HUDEP-2 (cell line): Measurements from ENCODE around the gene TBL3.
"Not testable (repeated sequence)": the region's sequence is repeated elsewhere in the genome, so short reads cannot be mapped to it uniquely, and the experiment has no call there.

ENCODE experiments used
- DNase-seq, 76 experiments: peaks; one replicate each; lab custom pipeline; 2025; ENCODE audit not compliant: unreplicated experiment in 76 of 76; lab: John Stamatoyannopoulos, UW

Gene TBL3

DNA sequence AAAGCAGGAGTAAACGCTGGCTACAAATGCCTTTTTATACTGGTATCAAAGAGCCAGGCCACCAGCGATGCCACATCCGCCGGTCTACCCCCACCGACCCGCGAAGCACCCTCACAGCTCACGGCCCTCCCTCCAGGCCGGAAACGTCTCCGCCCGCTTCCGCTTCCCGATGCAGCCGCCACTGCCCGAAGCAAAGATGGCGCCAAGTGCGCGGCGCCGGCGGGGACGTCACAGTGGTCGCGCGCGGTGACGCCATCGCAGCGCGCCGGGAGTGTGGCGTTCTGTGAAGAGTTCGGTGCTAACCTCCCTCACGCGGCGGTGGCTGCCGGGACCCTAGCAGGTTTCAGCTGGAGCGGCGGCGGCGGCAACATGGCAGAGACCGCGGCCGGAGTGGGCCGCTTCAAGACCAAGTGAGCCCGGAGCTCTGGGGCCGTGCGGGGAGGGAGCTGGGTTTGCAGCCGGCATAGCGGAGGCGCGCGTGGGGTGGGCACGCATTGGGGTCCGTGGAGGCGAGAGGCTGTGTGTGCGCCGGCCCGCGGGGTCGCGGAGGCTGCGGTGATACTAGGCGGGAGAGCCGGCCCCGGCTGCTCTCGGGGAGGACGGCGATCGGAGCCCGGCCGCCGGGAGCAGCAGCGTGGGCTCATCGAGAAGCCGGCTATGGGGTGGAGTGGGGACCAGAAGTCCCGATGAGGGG, at the start of gene TBL3:
TBL3 (plus strand) TSS at position 258 of the 694 bp plus-strand sequence; CDS start at position 370, 112 bp downstream.
- peak in 73 of 76 experiments; percentile 51 to 94 (median 86) for DNase-seq

- no peak for DNase-seq
Measured at GRCh38 chr16:1922357-1922756, 49.5 kb upstream of the TBL3 start.

GRCh38 chr16:1923299-1924034, 48.4 kb upstream of the TBL3 start:
- DNase-seq: peak in 3 of 76 experiments; percentile 5 to 24 (median 12)

DNA sequence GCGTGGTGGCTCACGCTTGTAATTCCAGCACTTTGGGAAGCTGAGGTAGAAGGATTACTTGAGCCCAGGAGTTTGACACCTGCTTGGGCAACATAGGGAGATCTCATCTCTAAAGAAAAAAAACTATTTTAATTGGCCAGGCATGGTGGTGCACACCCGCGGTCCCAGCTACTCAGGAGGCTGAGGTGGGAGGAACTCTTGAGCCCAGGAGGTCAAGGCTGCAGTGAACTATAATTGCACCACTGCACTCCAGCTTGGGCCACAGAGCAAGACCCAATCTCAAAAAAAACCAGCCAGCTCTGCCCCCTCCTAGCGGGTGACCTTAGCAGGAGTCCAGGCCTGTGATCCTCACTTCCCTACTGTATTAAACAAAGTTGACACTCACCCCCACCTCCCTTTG, 47.8 kb upstream of the TBL3 start:
- no peak for DNase-seq

DNA sequence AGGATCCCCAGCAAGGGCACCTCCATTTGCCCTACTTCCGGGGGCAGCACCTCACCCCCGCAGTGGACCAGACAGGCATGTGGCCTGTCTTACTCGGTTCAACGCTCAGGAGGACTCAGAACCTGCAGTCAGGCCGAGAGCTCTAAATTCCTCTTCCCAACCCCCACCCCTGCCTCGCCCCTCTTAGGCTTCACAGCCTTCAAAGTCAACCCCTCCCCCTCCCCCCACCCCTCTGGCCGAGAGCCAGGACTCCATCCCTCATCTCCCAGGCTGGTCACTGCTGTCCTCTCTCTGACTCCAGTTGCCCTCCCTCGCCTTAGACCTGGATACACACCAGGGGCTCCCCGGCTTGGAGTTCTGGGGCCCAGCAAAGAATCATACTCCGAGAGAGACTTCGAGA, 45.6 kb upstream of the TBL3 start:
- DNase-seq: no peak

DNA sequence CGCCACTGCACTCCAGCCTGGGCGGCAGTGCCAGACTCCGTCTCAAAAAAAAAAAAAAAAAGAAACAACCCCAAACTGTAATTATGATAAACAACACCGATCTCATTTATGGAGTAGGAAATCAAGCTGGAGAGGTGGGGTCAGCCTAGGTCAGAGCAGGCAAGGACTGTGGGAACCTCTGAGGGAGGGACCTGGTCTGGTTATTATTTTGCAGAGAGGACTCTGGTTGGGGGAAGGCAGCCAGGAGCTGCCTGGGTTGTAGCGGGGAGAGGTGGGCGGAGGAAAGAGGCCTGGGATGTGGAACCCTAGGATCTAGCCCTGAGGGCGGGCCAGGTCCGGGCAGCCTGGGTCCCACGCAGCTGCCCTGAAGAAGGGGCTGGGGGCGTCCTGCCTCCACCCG, 42.7 kb upstream of the TBL3 start:
- DNase-seq: peak in 2 of 76 experiments; percentile 18 to 23

GRCh38 chr16:1929578-1930337, 42.1 kb upstream of the TBL3 start:
- DNase-seq: peak in 72 of 76 experiments; percentile 40 to 93 (median 80)

- no peak for DNase-seq
Measured at GRCh38 chr16:1930338-1930720, 41.5 kb upstream of the TBL3 start.

- peak in 8 of 76 experiments; percentile 9 to 41 (median 26) for DNase-seq
Measured at GRCh38 chr16:1932050-1933028, 39.5 kb upstream of the TBL3 start.

DNA sequence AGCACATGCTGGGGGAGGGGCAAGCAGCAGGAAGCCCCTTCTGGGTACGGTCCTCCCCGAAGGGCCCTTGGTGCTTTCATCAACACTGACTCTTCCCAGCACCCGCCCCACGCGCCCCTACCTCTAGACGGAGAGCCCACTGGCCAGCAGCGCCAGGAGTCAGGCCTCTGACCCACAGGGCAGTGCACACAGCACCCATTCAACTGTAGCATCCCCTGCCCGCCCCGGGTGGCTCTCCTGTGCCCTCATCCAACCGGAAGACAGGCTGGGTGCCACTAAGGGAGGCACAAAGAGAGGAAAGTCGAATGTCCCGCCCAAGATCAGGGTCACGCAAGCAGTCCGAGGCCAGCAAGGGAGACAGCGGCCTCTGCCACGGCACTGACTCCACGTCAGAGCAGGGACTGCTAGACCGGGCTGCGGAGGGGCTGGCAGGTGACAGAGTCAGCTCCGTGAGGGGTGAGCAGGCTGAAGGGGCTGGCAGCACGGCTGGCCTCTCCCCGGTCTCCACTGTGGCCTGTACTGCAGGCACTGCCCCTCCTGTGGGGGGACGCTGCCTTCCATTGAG, 38.7 kb upstream of the TBL3 start:
- DNase-seq: no peak

- no peak for DNase-seq
Measured at GRCh38 chr16:1936945-1937479, 34.8 kb upstream of the TBL3 start.

DNA sequence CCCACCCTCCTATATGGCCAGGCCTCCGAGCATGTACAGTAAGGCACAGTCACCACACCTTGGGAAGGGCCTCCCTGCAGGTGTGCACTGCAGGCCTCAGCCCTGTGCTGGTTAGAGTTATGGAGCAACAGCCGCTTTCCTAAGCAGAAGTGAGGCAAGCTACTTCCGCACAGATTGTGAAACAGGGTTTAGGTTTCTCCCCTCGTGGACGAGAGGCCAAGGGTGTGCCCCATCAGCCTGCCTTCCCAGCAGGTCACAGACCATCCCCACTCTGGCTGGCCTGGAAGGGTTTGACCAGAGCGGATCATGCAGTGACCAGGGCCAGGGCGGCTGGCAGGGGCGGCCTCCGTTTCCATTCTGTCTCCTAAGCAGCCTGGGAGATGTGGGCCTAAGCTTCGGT, 33.5 kb upstream of the TBL3 start:
- no peak for DNase-seq

GRCh38 chr16:1938910-1939309, 32.9 kb upstream of the TBL3 start:
- no peak for DNase-seq

DNA sequence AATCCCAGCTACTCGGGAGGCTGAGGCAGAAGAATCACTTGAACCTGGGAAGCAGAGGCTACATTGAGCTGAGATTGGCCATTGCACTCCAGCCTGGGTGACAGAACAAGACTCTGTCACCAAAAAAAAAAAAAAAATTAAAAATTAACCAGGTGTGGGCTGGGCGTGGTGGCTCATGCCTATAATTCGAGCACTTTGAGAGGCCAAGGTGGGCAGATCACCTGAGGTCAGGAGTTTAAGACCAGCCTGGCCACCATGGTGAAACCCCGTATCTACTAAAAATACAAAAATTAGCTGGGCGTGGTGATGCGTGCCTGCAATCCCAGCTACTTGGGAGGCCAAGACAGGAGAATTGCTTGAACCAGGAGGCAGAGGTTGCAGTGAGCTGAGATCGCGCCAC, 32.0 kb upstream of the TBL3 start:
- not testable (repeated sequence) for DNase-seq

DNA sequence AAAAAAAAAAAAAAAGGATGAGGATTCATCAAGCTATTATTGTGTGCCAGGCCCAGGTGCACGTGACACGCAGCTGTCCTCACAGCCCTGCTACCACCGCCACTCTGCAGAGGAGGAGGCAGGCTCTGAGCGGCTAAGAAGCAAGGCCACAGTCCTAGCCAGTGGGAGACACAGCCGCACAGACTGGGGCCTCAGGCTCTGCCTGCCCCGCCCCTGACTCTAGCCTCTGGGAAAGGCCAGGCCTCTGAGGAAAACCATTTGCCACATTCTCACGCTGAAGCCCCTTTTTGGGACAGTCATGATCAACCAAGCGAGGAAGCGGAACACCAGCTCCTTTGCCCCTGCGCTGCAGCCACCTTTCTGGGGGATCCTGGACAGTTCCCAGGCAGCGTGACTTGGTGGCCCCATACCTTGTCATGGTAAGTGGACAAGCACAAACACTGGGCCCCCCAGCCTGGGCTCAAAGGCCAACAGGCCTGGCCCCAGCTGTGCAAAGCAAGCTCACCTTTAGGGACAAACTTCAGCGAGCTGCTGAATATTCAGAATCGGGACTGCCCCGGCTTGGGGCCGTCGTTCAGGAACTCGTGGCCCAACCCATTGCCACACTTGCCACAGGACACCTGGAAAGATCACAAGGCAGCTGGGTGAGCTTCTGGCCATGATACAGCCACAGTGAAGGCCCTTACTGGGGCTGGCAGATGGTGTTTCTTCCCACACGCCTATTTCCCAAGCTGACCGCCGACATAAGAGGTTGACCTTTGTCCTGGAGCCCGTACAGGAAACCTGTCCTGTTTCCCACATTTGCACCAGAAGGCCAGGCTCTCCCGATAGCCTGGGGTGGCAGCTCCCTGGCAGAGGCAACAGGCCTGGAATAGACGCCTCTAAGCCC, 31.3 kb upstream of the TBL3 start:
- DNase-seq: no peak

DNA sequence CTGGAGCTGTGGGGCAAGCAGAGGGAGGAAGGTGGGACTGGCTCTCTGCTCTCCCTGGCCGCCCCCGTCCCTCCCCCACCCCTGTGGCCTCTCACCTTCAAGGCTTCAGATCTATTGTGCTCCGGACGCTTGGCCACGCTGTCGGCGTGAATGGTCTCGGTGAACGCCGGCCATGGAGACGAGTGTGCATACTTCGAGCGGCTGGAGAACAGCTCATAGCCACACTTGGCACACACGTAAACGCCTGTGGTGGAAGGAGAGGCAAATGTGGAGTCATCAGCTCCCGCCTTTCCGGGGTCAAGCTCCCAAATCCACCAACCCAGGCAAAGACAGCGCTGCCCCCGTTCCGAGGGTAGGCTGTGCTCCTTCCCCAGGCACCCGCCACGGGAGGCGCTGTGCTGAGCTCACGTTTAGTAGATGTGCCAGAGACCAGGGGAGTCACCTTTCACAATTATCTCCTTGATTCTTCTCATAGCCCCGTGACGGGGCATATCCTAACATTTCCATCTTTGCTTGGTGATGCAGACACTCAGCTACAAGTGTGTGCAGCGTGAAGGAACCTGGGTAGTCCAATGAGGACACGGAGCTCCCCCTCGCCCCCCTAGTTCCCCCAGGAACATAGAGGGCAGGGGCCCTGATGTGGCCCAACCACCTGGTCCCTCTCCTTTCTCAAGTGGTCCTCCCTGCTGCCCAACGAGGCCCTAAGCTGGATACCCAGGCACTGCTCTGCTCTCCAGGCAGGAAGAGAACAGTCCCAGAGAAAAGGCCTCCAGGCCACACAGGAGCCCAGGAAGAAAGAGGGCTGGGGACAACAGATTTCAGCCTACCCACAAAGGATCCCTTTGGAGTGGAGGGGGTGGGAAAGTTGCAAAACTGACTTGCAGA, 30.4 kb upstream of the TBL3 start:
- no peak for DNase-seq

- DNase-seq: peak in 4 of 76 experiments; percentile 7 to 17 (median 8)
Measured at GRCh38 chr16:1942047-1942809, 29.6 kb upstream of the TBL3 start.
